OCI-LY3 (cell line): ENCODE data around the gene DSCAM.

Experiments used
- H2AFZ ChIP-seq: fragments of 200-600, 300-600 bp; shearing (Covaris generic); 2 replicates; pipeline ENCODE4 v1.6.0; 2014; ENCODE audit warnings: antibody characterized with exemption, low read depth, low read length
- H3K27ac ChIP-seq: fragments of 200-600, 300-600 bp; sonication (generic); 2 replicates; pipeline ENCODE4 v1.5.1; 2014; ENCODE audit warnings: mild to moderate bottlenecking, low read length, moderate library complexity, mixed read lengths
- H3K27me3 ChIP-seq: fragments of 200-600, 300-600 bp; sonication (generic); 2 replicates; pipeline ENCODE4 v1.6.1; 2014; ENCODE audit warnings: low read depth, low read length, mixed read lengths
- H3K36me3 ChIP-seq: fragments of 200-600, 300-600 bp; sonication (generic); replicated peaks from 2 replicates; pipeline ENCODE3; 2014; ENCODE audit warnings: low read depth, low read length, mixed read lengths
- H3K4me1 ChIP-seq: fragments of 300-600, 200-600 bp; sonication (generic); 2 replicates; pipeline ENCODE4 v1.6.1; 2014; ENCODE audit warnings: low read length, mixed read lengths
- H3K4me2 ChIP-seq: fragments of 200-600, 300-600 bp; sonication (generic); 2 replicates; pipeline ENCODE4 v1.6.1; 2014; ENCODE audit warnings: low read length, mixed read lengths
- H3K4me3 ChIP-seq: fragments of 300-600, 200-600 bp; sonication (generic); 2 replicates; pipeline ENCODE4 v1.5.1; 2014; ENCODE audit warnings: antibody characterized with exemption, mild to moderate bottlenecking, low read length, moderate library complexity
- H3K79me2 ChIP-seq: fragments of 300-600, 200-600 bp; shearing (Covaris generic); 2 replicates; pipeline ENCODE4 v1.6.1; 2014; ENCODE audit warnings: mild to moderate bottlenecking, low read length, mixed read lengths
- H3K9ac ChIP-seq: fragments of 300-600, 200-600 bp; shearing (Covaris generic); 2 replicates; pipeline ENCODE4 v1.6.0; 2014; ENCODE audit warnings: mild to moderate bottlenecking, low read length, moderate library complexity
- H3K9me3 ChIP-seq: fragments of 200-600, 300-600 bp; shearing (Covaris generic); 2 replicates; pipeline ENCODE4 v1.6.1; 2014; ENCODE audit warnings: low read length, mixed read lengths; ENCODE audit not compliant: insufficient read depth
- H4K20me1 ChIP-seq: fragments of 200-600, 300-600 bp; sonication (generic); 2 replicates; pipeline ENCODE4 v1.6.1; 2016; ENCODE audit warnings: low read length, mixed read lengths; ENCODE audit not compliant: insufficient read depth
- EZH2phosphoT487 ChIP-seq: fragments of 200-600 bp; shearing (Covaris generic); IDR thresholded peaks from 2 replicates; pipeline ENCODE4 v1.6.1; 2018; ENCODE audit warnings: antibody characterized with exemption, mixed run types, low read depth
- TF ChIP-seq, protein P1 (sequence below): fragments of 200-600, 300-600 bp; sonication (generic); IDR thresholded peaks from 2 replicates; pipeline ENCODE4 v1.5.1; 2014; ENCODE audit warnings: antibody characterized with exemption, low read length, low read depth

DSCAM gene

DNA sequence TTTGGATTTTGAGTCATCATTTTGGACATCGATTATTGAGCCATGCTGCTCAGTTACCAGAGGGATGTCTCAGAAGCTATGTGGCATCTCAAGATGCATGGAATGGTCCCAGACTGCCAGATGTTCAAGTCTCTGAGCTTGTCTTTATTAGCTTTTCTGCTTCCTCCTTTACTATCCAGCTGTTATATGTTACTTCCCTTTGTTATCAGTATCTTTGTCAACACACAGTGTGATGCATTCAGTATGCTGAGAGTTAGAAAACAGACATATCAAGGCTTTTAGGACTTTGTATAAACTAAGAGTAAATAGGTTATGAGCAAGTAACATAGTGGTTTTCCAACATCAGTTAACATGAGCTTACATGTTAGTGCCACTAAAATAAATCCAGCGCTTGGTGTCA, 474.5 kb downstream of the DSCAM start:
- Histone ChIP-seq H3K9ac (no peak overlapping the region), H3K27ac (no peak overlapping the region)
- TF ChIP-seq EZH2phosphoT487: no peak
- TF ChIP-seq, protein P1, sequence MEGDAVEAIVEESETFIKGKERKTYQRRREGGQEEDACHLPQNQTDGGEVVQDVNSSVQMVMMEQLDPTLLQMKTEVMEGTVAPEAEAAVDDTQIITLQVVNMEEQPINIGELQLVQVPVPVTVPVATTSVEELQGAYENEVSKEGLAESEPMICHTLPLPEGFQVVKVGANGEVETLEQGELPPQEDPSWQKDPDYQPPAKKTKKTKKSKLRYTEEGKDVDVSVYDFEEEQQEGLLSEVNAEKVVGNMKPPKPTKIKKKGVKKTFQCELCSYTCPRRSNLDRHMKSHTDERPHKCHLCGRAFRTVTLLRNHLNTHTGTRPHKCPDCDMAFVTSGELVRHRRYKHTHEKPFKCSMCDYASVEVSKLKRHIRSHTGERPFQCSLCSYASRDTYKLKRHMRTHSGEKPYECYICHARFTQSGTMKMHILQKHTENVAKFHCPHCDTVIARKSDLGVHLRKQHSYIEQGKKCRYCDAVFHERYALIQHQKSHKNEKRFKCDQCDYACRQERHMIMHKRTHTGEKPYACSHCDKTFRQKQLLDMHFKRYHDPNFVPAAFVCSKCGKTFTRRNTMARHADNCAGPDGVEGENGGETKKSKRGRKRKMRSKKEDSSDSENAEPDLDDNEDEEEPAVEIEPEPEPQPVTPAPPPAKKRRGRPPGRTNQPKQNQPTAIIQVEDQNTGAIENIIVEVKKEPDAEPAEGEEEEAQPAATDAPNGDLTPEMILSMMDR: no peak

DNA sequence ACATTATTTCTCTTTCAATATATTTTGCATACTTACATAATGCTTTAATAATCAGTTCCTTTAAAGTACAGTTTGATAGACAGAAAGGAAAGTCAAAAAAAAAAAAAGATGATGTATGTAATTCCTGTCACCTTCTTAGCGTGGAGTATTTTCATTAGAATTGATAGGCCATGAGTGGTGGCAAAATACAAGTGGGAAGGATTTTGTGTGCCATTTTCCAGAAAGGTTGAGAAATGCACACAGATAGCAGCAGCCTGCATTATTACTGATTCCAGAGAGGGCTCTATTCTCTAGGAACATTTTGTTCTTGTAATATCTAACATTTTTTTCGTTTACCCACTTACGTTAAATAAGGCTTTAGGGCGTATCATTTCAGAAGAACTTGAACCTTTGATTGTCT, 475.6 kb downstream of the DSCAM start:
- Histone ChIP-seq H3K27me3 (no peaks in the 10 kb centered on the region), H4K20me1 (no peaks in the 10 kb centered on the region), H3K4me3 (no peak overlapping the region), H3K4me2 (no peak overlapping the region), H3K79me2 (no peaks in the 10 kb centered on the region), H3K4me1 (no peaks in the 10 kb centered on the region), H3K36me3 (no peaks in the 10 kb centered on the region), H3K9ac (no peak overlapping the region), H3K9me3 (no peaks in the 10 kb centered on the region), H2AFZ (no peak overlapping the region), H3K27ac (no peak overlapping the region)
- no peak for TF ChIP-seq EZH2phosphoT487
- TF ChIP-seq, protein P1: no peak

More for the DNA sequence above, 474.5 kb downstream of the DSCAM start:
- H3K79me2 ChIP-seq: no peaks in the 10 kb centered on the region
- H3K27me3 ChIP-seq: no peaks in the 10 kb centered on the region
- H3K4me2 ChIP-seq: no peak overlapping the region
- H3K4me3 ChIP-seq: no peak overlapping the region
- H2AFZ ChIP-seq: no peak overlapping the region
- no peaks in the 10 kb centered on the region for H3K36me3 ChIP-seq
- no peaks in the 10 kb centered on the region for H3K9me3 ChIP-seq
- no peaks in the 10 kb centered on the region for H3K4me1 ChIP-seq
- no peaks in the 10 kb centered on the region for H4K20me1 ChIP-seq

DNA sequence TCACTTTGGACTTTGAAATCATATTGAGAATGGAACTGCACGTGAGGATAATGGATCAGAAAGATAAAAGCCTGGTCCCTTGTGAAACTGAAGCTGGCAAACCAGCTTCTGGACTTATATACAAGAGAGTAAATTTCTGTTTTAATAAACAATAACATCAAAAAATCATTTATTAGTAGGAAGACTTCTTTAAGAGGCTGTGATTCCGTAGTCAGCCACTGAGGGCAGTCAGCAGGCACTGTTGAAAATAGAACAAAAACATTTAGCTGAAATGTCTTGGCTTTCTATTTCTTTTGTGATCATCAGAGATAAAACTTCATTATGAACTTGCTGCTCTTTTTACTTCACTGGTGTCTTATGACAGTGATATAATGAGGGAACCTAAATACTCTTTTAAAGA, 490.3 kb downstream of the DSCAM start:
- no peaks in the 10 kb centered on the region for H3K4me1 ChIP-seq
- H3K27ac ChIP-seq: no peak overlapping the region
- no peaks in the 10 kb centered on the region for H4K20me1 ChIP-seq
- H3K79me2 ChIP-seq: no peaks in the 10 kb centered on the region
- no peak for TF ChIP-seq EZH2phosphoT487
- TF ChIP-seq, protein P1: no peak
- no peak overlapping the region for H3K4me3 ChIP-seq
- H3K9me3 ChIP-seq: no peaks in the 10 kb centered on the region
- no peak overlapping the region for H3K9ac ChIP-seq
- no peak overlapping the region for H3K4me2 ChIP-seq
- H3K27me3 ChIP-seq: no peaks in the 10 kb centered on the region
- H3K36me3 ChIP-seq: no peaks in the 10 kb centered on the region
- no peak overlapping the region for H2AFZ ChIP-seq

DNA sequence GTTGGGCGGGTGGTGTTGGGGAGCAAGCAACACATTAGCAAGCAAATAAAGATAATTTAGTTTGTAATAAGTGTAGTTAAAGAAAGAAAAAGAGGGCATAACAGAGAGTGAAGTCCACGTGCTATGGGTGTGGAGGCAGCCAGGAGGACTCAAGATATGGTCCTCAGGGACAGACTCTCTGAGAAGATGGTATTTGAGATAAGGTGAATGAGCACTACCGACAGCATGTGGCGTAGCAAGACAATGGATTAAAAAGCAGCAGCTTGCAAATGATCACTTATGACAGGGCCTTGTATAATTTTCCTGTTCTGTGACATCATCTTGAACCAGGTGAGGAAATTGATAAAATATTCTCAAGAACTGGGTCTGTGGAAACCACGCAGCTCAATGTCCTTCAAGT, 491.9 kb downstream of the DSCAM start:
- Histone ChIP-seq H2AFZ (no peak overlapping the region), H3K79me2 (no peaks in the 10 kb centered on the region), H3K36me3 (no peaks in the 10 kb centered on the region), H4K20me1 (no peaks in the 10 kb centered on the region), H3K9me3 (no peaks in the 10 kb centered on the region), H3K27ac (no peak overlapping the region), H3K9ac (no peak overlapping the region), H3K27me3 (no peaks in the 10 kb centered on the region), H3K4me1 (no peaks in the 10 kb centered on the region), H3K4me3 (no peak overlapping the region), H3K4me2 (no peak overlapping the region)
- TF ChIP-seq, protein P1: no peak
- TF ChIP-seq EZH2phosphoT487: no peak
